ENCODE results near the gene INTS11. TPM values are rescaled to one million over a fixed set of nuclear protein-coding genes. Genes with fewer than 3 reads are reported as not detected.

INTS11 gene
- total RNA-seq, 1 donor from 2014 or later: 94.2 TPM

DNA sequence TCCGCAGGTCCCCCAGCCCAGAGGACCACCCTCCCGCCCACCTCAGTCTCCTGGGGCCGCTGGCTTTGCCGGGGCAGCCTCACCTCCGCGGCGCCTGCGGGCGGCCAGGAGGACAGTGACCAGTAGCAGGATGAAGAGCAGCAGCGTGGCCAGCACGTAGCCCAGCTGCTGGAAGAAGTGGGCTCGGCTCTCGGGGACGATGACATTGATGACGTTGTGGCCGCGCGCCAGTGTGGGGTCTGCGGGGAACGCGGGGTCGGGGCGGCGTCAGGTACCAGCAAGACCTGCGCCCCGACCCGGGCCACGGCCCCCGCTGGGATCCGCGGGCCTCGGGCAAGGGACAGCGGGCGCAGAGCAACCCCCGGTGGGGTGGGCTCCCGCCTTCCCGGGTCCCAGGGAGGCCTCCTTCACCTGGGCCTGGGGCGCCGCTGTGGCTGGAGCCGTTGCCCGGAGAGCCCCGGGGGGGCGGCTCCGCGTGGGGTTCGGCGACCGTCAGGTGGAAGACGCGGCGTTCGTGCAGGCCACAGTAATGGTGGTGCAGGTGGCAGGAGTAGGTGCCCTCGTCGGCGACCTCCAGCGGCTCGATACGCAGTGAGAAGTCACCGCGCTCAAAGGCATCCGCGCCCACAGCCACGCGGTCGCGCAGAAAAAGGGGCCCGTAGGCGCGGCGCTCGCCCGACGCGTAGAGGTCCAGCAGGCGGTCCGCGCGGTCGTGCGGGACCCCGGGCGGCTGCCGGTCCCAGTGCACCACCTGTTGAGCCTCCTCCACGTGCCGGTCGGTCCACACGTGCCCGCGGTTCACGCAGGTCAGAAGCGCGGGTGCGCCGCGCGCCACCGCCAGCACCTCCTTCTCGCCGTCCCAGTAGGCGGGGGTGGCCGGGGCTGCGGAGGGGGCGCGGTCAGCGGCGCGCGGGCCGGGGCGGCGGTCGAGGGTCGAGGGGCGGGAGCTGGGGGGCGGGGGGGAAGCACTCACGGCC is 30.1 kb upstream of the INTS11 start:
- Histone ChIP-seq H3K36me3 (ENCODE audit: control insufficient read depth, insufficient read depth, low read length) (peaks cover 1% of the 10 kb centered on the region), H3K27me3 (ENCODE audit: control insufficient read depth, insufficient read depth, low read length) (peaks cover 15% of the 10 kb centered on the region), H3K4me3 (ENCODE audit: low read depth, low read length) (no peak overlapping the region)
- TF ChIP-seq, protein P1, sequence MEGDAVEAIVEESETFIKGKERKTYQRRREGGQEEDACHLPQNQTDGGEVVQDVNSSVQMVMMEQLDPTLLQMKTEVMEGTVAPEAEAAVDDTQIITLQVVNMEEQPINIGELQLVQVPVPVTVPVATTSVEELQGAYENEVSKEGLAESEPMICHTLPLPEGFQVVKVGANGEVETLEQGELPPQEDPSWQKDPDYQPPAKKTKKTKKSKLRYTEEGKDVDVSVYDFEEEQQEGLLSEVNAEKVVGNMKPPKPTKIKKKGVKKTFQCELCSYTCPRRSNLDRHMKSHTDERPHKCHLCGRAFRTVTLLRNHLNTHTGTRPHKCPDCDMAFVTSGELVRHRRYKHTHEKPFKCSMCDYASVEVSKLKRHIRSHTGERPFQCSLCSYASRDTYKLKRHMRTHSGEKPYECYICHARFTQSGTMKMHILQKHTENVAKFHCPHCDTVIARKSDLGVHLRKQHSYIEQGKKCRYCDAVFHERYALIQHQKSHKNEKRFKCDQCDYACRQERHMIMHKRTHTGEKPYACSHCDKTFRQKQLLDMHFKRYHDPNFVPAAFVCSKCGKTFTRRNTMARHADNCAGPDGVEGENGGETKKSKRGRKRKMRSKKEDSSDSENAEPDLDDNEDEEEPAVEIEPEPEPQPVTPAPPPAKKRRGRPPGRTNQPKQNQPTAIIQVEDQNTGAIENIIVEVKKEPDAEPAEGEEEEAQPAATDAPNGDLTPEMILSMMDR (IDR thresholded peaks at IDR 0.05; ENCODE audit: insufficient read depth, low read length, poor library complexity, severe bottlenecking): no peak
- DNase-seq (ENCODE audit: low read depth): no peak

DNA sequence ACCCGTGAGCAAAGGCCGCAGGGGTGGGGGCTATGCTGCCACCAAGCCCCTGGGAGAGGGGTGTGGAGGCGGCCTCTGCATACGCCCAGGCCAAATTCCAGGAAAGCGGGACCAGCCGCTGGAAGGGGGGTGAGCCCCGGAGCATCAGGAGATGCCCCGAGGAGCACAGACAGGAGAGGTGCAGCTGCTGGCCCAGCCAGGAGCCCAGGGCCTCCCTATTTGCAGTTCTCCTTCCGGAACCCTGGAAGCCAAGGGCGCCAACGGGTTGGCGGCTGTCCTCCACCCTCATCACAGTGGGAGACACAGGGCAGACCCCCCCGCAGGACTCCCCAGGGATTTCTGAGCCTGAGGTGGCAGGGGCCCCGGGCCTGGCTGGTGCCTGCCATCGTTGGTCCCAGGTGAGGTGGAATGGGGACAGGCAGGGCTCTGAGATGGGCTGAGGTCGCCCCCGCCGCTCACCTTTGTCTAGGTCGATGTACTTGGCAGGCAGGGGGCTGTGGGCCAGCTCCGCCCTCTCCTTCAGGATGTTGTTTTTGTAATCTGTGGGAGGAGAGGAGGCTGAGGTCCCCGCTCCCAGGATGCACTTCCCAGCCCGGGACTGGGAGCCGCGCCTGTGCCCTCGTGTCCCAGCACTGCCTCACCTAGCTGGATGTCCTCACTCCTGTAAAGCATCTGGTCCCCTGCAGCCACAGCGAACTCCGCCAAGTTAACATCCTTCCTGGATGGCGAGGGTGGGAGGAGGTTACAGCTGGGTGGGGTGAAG is 29.1 kb upstream of the INTS11 start:
- no peak overlapping the region for H3K4me3 ChIP-seq (ENCODE audit: low read depth, low read length)
- no peak for DNase-seq (ENCODE audit: low read depth)
- peaks cover 1% of the 10 kb centered on the region for H3K36me3 ChIP-seq (ENCODE audit: control insufficient read depth, insufficient read depth, low read length)
- peaks cover 15% of the 10 kb centered on the region for H3K27me3 ChIP-seq (ENCODE audit: control insufficient read depth, insufficient read depth, low read length)
- TF ChIP-seq, protein P1 (IDR thresholded peaks at IDR 0.05; ENCODE audit: insufficient read depth, low read length, poor library complexity, severe bottlenecking): no peak

- Histone ChIP-seq H3K4me3 (ENCODE audit: low read depth, low read length) (no peak overlapping the region), H3K36me3 (ENCODE audit: control insufficient read depth, insufficient read depth, low read length) (peaks cover 1% of the 10 kb centered on the region), H3K27me3 (ENCODE audit: control insufficient read depth, insufficient read depth, low read length) (peaks cover 15% of the 10 kb centered on the region)
- TF ChIP-seq, protein P1 (IDR thresholded peaks at IDR 0.05; ENCODE audit: insufficient read depth, low read length, poor library complexity, severe bottlenecking): no peak
- no peak for DNase-seq (ENCODE audit: low read depth)
These were observed 28.4 kb upstream of the INTS11 start for GRCh38 chr1:1352786-1353388.

DNA sequence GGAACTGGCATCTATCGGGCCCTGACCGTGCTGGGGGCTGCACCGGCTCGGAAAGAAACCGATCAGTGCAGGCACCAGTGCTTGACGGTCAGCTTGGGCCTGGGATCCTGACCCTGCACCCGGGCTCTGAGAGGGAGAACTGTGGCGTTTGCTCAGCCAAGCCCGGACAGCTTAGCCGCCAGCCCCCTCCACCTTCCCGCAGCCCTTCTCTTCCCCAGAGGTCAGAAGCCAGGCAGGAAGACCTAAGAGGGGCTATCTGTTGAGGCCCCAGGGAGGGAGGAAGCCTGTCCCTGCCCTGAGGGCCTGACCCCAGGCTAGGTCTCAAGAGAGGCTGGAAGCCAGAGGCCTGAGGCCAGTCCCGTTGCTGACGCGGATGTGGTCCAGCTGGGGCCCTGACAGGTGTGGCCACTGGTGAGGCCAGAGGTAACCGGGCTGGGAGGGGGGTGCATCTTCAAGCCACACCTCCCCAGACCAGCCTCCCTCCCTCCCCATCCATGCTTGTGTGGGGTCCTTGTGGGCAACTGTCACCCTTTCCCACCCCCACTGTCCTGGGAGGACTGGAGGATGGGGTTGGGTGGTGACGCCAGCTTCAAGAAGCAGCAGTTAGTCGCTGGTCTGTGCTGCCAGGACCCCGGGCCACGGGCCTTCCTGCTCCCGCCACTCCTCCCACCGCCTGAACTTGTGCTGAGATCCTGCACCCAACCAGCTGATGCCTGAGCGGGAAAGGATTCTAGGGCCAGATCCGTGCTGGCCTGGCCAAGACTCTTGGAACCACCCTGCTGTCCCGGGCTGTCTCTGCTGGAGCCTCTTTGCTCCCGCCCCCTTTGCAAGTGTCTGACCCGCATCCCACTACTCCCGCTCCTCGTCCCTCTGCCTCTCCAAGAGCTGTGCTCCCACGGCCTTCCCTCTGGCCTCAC is 27.3 kb upstream of the INTS11 start:
- H3K27me3 ChIP-seq (ENCODE audit: control insufficient read depth, insufficient read depth, low read length): peaks cover 15% of the 10 kb centered on the region
- TF ChIP-seq, protein P1 (IDR thresholded peaks at IDR 0.05; ENCODE audit: insufficient read depth, low read length, poor library complexity, severe bottlenecking): no peak
- no peak for DNase-seq (ENCODE audit: low read depth)
- H3K4me3 ChIP-seq (ENCODE audit: low read depth, low read length): no peak overlapping the region
- peaks cover 1% of the 10 kb centered on the region for H3K36me3 ChIP-seq (ENCODE audit: control insufficient read depth, insufficient read depth, low read length)
